HCT116 (cell line): ENCODE data around the gene EPS8L2. TPM values are rescaled to one million over a fixed set of nuclear protein-coding genes. Genes with fewer than 3 reads are reported as not detected.

Experiments used
- ATAC-seq: fragments of 200-7000 bp; cut with Tn5 transposase; 2 replicates; pipeline ENCODE4 v1.9.1; 2020; ENCODE audit warnings: mild to moderate bottlenecking, moderate library complexity
- BruUV-seq: library from RNA; stranded (reverse); fragments of 400-500 nt; replicated peaks from 2 replicates; lab custom pipeline; 2021; lab: Mats Ljungman, UMichigan
- CTCF ChIA-PET: fragments of 300-600 bp; sonication (Branson Sonifier 250); formaldehyde crosslinking; loops from one replicate; lab custom pipeline; 2021; ENCODE audit warnings: antibody characterized with exemption; lab: Charles Lee
- POLR2A ChIA-PET: fragments of 300-600, 350-600 bp; sonication (Branson Sonifier 250); formaldehyde crosslinking; loops from one replicate; lab custom pipeline; 2021; ENCODE audit warnings: antibody characterized with exemption; lab: Charles Lee
- RAD21 ChIA-PET, 2 experiments: fragments of 300-600 bp; sonication (Branson Sonifier 250); formaldehyde crosslinking; loops; one replicate each; lab custom pipeline; 2023; ENCODE audit warnings: low total read pairs in 2 of 2; ENCODE audit not compliant: uncharacterized antibody in 2 of 2, unreplicated experiment in 2 of 2, low non-redundant PET in 1 of 2; lab: Charles Lee
- DNase-seq: peaks from one replicate; pipeline ENCODE4 v3.0.0-alpha.2; 2010; ENCODE audit warnings: low read depth, low spot score
- H2AFZ ChIP-seq: fragments of 200-600 bp; shearing (Covaris generic), sonication (generic); 2 replicates; pipeline ENCODE4 v1.6.1; 2017; ENCODE audit warnings: low read depth, mixed run types, mixed read lengths, antibody characterized with exemption, low read length; ENCODE audit not compliant: poor library complexity, severe bottlenecking
- H3K27ac ChIP-seq: 2 replicates; pipeline ENCODE4 v1.5.1; 2012; ENCODE audit warnings: low read depth, low read length
- H3K27me3 ChIP-seq: fragments of 200-600 bp; sonication (generic); 2 replicates; pipeline ENCODE4 v1.6.1; 2016; ENCODE audit warnings: mixed run types, low read length, mixed read lengths; ENCODE audit not compliant: insufficient read depth
- H3K36me3 ChIP-seq, 2 experiments: fragments of 200-500 bp in 1 of 2; fragments of 200-600 bp in 1 of 2; sonication (Bioruptor generic) in 1 of 2; sonication (generic) in 1 of 2; 2 replicates each; pipeline versions ENCODE4 v1.5.1 to v1.6.1; 2014 to 2016; ENCODE audit warnings: low read length in 2 of 2, inconsistent platforms in 1 of 2, mixed read lengths in 1 of 2, mixed run types in 1 of 2; ENCODE audit not compliant: insufficient read depth in 2 of 2, control insufficient read depth in 1 of 2
- H3K4me1 ChIP-seq, 2 experiments: fragments of 200-600 bp in 1 of 2; sonication (generic) in 1 of 2; 2 replicates each; pipeline versions ENCODE4 v1.5.1 to v1.6.1; 2012 to 2017; ENCODE audit warnings: low read length in 2 of 2, inconsistent platforms in 1 of 2, mild to moderate bottlenecking in 1 of 2, mixed read lengths in 1 of 2, mixed run types in 1 of 2, moderate library complexity in 1 of 2; ENCODE audit not compliant: insufficient read depth in 2 of 2, control insufficient read depth in 1 of 2
- H3K4me2 ChIP-seq: fragments of 200-600 bp; sonication (generic); 2 replicates; pipeline ENCODE4 v1.6.1; 2017; ENCODE audit warnings: mixed run types, low read length, mixed read lengths
- H3K4me3 ChIP-seq, 2 experiments: fragments of 200-600 bp in 1 of 2; sonication (generic) in 1 of 2; replicated peaks in 1 of 2; 2 replicates each; pipeline ENCODE4 v1.5.1; 2011 to 2016; ENCODE audit warnings: low read length in 2 of 2, control low read depth in 1 of 2, low read depth in 1 of 2, mild to moderate bottlenecking in 1 of 2, mixed read lengths in 1 of 2, mixed run types in 1 of 2
- H3K79me2 ChIP-seq: fragments of 200-600 bp; sonication (generic); 2 replicates; pipeline ENCODE4 v1.6.1; 2017; ENCODE audit warnings: mild to moderate bottlenecking, mixed run types, low read length, moderate library complexity, mixed read lengths; ENCODE audit not compliant: insufficient read depth
- H3K9ac ChIP-seq: fragments of 200-600 bp; sonication (generic); 2 replicates; pipeline ENCODE4 v1.6.1; 2016; ENCODE audit warnings: low read length, mixed read lengths
- H3K9me2 ChIP-seq: fragments of 200-600 bp; sonication (generic), shearing (Covaris generic); 2 replicates; pipeline ENCODE4 v1.6.1; 2017; ENCODE audit warnings: mixed run types, mild to moderate bottlenecking, moderate library complexity; ENCODE audit not compliant: insufficient read depth
- H3K9me3 ChIP-seq, 2 experiments: fragments of 200-500 bp in 1 of 2; fragments of 200-600 bp in 1 of 2; sonication (Bioruptor generic) in 1 of 2; sonication (generic) in 1 of 2; 2 replicates each; pipeline ENCODE4 v1.6.1; 2014 to 2017; ENCODE audit warnings: low read length in 2 of 2, mixed read lengths in 2 of 2, inconsistent platforms in 1 of 2, low read depth in 1 of 2, mild to moderate bottlenecking in 1 of 2, mixed run types in 1 of 2, moderate library complexity in 1 of 2; ENCODE audit not compliant: control insufficient read depth in 1 of 2, insufficient read depth in 1 of 2
- H4K20me1 ChIP-seq: fragments of 200-600 bp; sonication (generic), shearing (Covaris generic); 2 replicates; pipeline ENCODE4 v1.6.1; 2017; ENCODE audit warnings: mixed run types, mild to moderate bottlenecking, moderate library complexity; ENCODE audit not compliant: insufficient read depth
- ATF3 ChIP-seq: IDR thresholded peaks from 2 replicates; pipeline ENCODE4 v1.6.1; 2012
- CBX3 ChIP-seq: IDR thresholded peaks from 2 replicates; pipeline ENCODE4 v1.6.1; 2012; ENCODE audit warnings: low read depth
- CTCF ChIP-seq, 3 experiments: fragments of 200-600 bp in 1 of 3; sonication (generic) in 1 of 3; IDR thresholded peaks in 2 of 3; conservative IDR thresholded peaks in 1 of 3; 2 replicates each; pipeline ENCODE4 v1.5.1; 2012 to 2017; ENCODE audit warnings: low read depth in 2 of 3, low read length in 2 of 3, antibody characterized with exemption in 1 of 3, borderline replicate concordance in 1 of 3, control low read depth in 1 of 3, mild to moderate bottlenecking in 1 of 3, mixed read lengths in 1 of 3, mixed run types in 1 of 3, moderate library complexity in 1 of 3; ENCODE audit not compliant: insufficient read depth in 1 of 3
- EGR1 ChIP-seq: IDR thresholded peaks from 2 replicates; pipeline ENCODE4 v1.6.1; 2012; ENCODE audit warnings: low read depth
- ELF1 ChIP-seq: IDR thresholded peaks from 2 replicates; pipeline ENCODE4 v1.6.1; 2012; ENCODE audit warnings: low read depth, borderline replicate concordance
- EZH2 ChIP-seq: fragments of 200-600 bp; sonication (generic); IDR thresholded peaks from 2 replicates; pipeline ENCODE4 v1.6.1; 2017; ENCODE audit warnings: antibody characterized with exemption, mixed run types
- FOSL1 ChIP-seq: IDR thresholded peaks from 2 replicates; pipeline ENCODE4 v1.6.1; 2012; ENCODE audit warnings: low read depth
- JUND ChIP-seq: IDR thresholded peaks from 2 replicates; pipeline ENCODE4 v1.6.1; 2012
- MAX ChIP-seq: IDR thresholded peaks from 2 replicates; pipeline ENCODE4 v1.6.1; 2012
- POLR2A ChIP-seq: IDR thresholded peaks from 2 replicates; pipeline ENCODE4 v1.7.0; 2011; ENCODE audit warnings: borderline replicate concordance; ENCODE audit not compliant: insufficient read depth, insufficient read length; ENCODE audit errors: extremely low read depth
- REST ChIP-seq: IDR thresholded peaks from 2 replicates; pipeline ENCODE4 v1.6.1; 2012; ENCODE audit warnings: low read depth
- SIN3A ChIP-seq: IDR thresholded peaks from 2 replicates; pipeline ENCODE4 v1.6.1; 2012; ENCODE audit warnings: low read depth
- SP1 ChIP-seq: IDR thresholded peaks from 2 replicates; pipeline ENCODE4 v1.6.1; 2012; ENCODE audit warnings: low read depth
- SRF ChIP-seq: IDR thresholded peaks from 2 replicates; pipeline ENCODE4 v1.6.1; 2012; ENCODE audit warnings: low read depth
- TCF7L2 ChIP-seq: IDR thresholded peaks from 2 replicates; pipeline ENCODE4 v1.7.0; 2011; ENCODE audit warnings: borderline replicate concordance, inconsistent platforms; ENCODE audit not compliant: insufficient read depth, insufficient read length; ENCODE audit errors: extremely low read depth
- ZBTB33 ChIP-seq: IDR thresholded peaks from 2 replicates; pipeline ENCODE4 v1.6.1; 2011; ENCODE audit warnings: mild to moderate bottlenecking, low read length, moderate library complexity; ENCODE audit not compliant: insufficient replicate concordance; ENCODE audit errors: extremely low read depth
- ZFX ChIP-seq: fragments of 450-650 bp; IDR thresholded peaks from 2 replicates; pipeline ENCODE4 v1.6.1; 2017
- ZNF274 ChIP-seq: fragments of 200-500 bp; sonication (Bioruptor generic); IDR thresholded peaks from 2 replicates; pipeline ENCODE4 v1.6.1; 2014; ENCODE audit warnings: mild to moderate bottlenecking, low read depth, low read length, inconsistent platforms
- intact Hi-C: fragments of 100-400 bp; cut with micrococcal nuclease; formaldehyde crosslinking; loops from 2 replicates; pipeline ENCODE4 v1.10.0; 2022
- total RNA-seq: library from RNA; stranded (reverse); gene quantifications from one replicate; pipeline ENCODE4 v1.2.1, GENCODE V29; 2021; ENCODE audit not compliant: unreplicated experiment

The EPS8L2 gene
- total RNA-seq, 1 experiment from 2014 or later, result 157 TPM

GRCh38 chr11:770642-771616, 64.9 kb downstream of the EPS8L2 start:
- POLR2A ChIA-PET, result no interaction called here
- peaks cover 24 to 57% of the 10 kb centered on the region in 2 experiments for H3K36me3 ChIP-seq
- RAD21 ChIA-PET, result no interaction called here
- DNase-seq (no peak), ATAC-seq (no peak)
- H4K20me1 ChIP-seq, result no peaks in the 10 kb centered on the region
- no peak overlapping the region for H3K4me2 ChIP-seq
- BruUV-seq, result no TSS peak
- no peak overlapping the region for H2AFZ ChIP-seq
- no peak for TF ChIP-seq SIN3A
- no peak for TF ChIP-seq POLR2A
- no peak for TF ChIP-seq FOSL1
- no peak for TF ChIP-seq ZBTB33
- TF ChIP-seq ELF1, result no peak
- no peak for TF ChIP-seq ZNF274
- TF ChIP-seq CBX3, result no peak
- TF ChIP-seq SRF, result no peak
- no peak for TF ChIP-seq SP1
- no peak for TF ChIP-seq EZH2
- no peak for TF ChIP-seq MAX
- no peak for TF ChIP-seq ZFX
- TF ChIP-seq ATF3, result no peak
- TF ChIP-seq JUND, result no peak
- TF ChIP-seq REST, result no peak
- no peak for TF ChIP-seq TCF7L2
- TF ChIP-seq EGR1, result no peak
- no peak for TF ChIP-seq CTCF (IDR thresholded peaks at IDR 0.05 in 2 of 3, conservative IDR thresholded peaks at IDR 0.05 in 1 of 3; ENCODE audit: borderline replicate concordance in 1 of 3, insufficient read depth in 1 of 3, low read depth in 2 of 3, low read length in 2 of 3)
- H3K79me2 ChIP-seq, result peaks cover 52% of the 10 kb centered on the region
- no peak overlapping the region for H3K4me3 ChIP-seq
- H3K9me2 ChIP-seq, result no peaks in the 10 kb centered on the region
- H3K9ac ChIP-seq, result no peak overlapping the region
- intact Hi-C loops, result no loop called here
- H3K4me1 ChIP-seq, result peaks cover 8 to 19% of the 10 kb centered on the region in 2 experiments
- CTCF ChIA-PET, result no interaction called here
- no peaks in the 10 kb centered on the region for H3K9me3 ChIP-seq
- H3K27ac ChIP-seq, result peak overlapping the region; percentile 18; the same call in 1 of the 2 replicates
- H3K27me3 ChIP-seq, result no peaks in the 10 kb centered on the region
